ENCODE results near the gene LRRC2. TPM values are rescaled to one million over a fixed set of nuclear protein-coding genes. Genes with fewer than 3 reads are reported as not detected.

Gene LRRC2
- total and polyA plus RNA-seq, 9 of the 15 experiments (the other 6 are each of a cell fraction or from before 2014, with no cell fraction given), result 0.01 to 0.04 (median 0.03) TPM; not detected in 5

DNA sequence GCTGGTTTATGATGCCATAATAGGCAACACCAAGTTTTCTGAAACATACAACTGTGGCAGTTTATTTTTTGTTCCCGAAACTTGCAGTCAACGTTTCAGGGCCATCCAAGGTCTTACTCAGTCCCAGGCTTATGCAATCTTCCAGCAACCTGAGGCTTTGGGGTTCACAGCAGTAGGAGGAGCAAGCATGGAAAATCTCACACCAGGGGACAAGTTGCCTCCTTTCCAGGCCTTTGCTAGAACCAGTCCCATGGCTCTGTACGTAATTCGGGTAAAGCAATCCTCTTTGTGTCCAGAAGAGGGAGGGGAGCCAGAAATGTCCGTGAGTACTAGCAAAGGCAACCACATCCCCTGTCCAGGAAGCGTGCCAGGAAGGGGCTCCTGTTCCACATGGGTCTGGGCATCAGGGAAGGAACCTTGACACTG, 41.5 kb upstream of the LRRC2 start (continued):
- TF ChIP-seq, protein P1, sequence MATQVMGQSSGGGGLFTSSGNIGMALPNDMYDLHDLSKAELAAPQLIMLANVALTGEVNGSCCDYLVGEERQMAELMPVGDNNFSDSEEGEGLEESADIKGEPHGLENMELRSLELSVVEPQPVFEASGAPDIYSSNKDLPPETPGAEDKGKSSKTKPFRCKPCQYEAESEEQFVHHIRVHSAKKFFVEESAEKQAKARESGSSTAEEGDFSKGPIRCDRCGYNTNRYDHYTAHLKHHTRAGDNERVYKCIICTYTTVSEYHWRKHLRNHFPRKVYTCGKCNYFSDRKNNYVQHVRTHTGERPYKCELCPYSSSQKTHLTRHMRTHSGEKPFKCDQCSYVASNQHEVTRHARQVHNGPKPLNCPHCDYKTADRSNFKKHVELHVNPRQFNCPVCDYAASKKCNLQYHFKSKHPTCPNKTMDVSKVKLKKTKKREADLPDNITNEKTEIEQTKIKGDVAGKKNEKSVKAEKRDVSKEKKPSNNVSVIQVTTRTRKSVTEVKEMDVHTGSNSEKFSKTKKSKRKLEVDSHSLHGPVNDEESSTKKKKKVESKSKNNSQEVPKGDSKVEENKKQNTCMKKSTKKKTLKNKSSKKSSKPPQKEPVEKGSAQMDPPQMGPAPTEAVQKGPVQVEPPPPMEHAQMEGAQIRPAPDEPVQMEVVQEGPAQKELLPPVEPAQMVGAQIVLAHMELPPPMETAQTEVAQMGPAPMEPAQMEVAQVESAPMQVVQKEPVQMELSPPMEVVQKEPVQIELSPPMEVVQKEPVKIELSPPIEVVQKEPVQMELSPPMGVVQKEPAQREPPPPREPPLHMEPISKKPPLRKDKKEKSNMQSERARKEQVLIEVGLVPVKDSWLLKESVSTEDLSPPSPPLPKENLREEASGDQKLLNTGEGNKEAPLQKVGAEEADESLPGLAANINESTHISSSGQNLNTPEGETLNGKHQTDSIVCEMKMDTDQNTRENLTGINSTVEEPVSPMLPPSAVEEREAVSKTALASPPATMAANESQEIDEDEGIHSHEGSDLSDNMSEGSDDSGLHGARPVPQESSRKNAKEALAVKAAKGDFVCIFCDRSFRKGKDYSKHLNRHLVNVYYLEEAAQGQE (IDR thresholded peaks at IDR 0.05; ENCODE audit: borderline replicate concordance), result no peak; the same call in 1 of the 2 replicates
- TF ChIP-seq, protein P1 (CRISPR knock-in tag; IDR thresholded peaks at IDR 0.05; ENCODE audit: low read depth), result no peak
- no peak for TF ChIP-seq SAFB2 (IDR thresholded peaks at IDR 0.05; ENCODE audit: borderline replicate concordance, low read depth, low read length, severe bottlenecking)
- no peak for TF ChIP-seq HMGN3 (IDR thresholded peaks at IDR 0.05; ENCODE audit: borderline replicate concordance, extremely low read depth, insufficient read length, low read depth, low read length)
- TF ChIP-seq ZNF766 (CRISPR knock-in tag; conservative IDR thresholded peaks at IDR 0.05), result peak; percentile 62
- no peak for TF ChIP-seq SMAD3 (CRISPR knock-in tag; conservative IDR thresholded peaks at IDR 0.05)
- TF ChIP-seq ZNF347 (CRISPR knock-in tag; IDR thresholded peaks at IDR 0.05; ENCODE audit: low read depth), result no peak
- no peak for TF ChIP-seq BRCA1 (IDR thresholded peaks at IDR 0.05)
- no peak for TF ChIP-seq BRCA1 (CRISPR knock-in tag; IDR thresholded peaks at IDR 0.05)
- TF ChIP-seq MAFK (IDR thresholded peaks at IDR 0.05; ENCODE audit: low read length), result no peak
- no peak for TF ChIP-seq ZNF507 (tag; conservative IDR thresholded peaks at IDR 0.05)
- TF ChIP-seq, protein P2, sequence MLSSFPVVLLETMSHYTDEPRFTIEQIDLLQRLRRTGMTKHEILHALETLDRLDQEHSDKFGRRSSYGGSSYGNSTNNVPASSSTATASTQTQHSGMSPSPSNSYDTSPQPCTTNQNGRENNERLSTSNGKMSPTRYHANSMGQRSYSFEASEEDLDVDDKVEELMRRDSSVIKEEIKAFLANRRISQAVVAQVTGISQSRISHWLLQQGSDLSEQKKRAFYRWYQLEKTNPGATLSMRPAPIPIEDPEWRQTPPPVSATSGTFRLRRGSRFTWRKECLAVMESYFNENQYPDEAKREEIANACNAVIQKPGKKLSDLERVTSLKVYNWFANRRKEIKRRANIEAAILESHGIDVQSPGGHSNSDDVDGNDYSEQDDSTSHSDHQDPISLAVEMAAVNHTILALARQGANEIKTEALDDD (IDR thresholded peaks at IDR 0.05), result peak; percentile 61; the same call in 1 of the 2 replicates
- TF ChIP-seq, protein P3, sequence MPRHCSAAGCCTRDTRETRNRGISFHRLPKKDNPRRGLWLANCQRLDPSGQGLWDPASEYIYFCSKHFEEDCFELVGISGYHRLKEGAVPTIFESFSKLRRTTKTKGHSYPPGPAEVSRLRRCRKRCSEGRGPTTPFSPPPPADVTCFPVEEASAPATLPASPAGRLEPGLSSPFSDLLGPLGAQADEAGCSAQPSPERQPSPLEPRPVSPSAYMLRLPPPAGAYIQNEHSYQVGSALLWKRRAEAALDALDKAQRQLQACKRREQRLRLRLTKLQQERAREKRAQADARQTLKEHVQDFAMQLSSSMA (CRISPR knock-in tag; IDR thresholded peaks at IDR 0.05), result no peak
- TF ChIP-seq CAMTA2 (CRISPR knock-in tag; conservative IDR thresholded peaks at IDR 0.05), result no peak
- TF ChIP-seq, protein P4, sequence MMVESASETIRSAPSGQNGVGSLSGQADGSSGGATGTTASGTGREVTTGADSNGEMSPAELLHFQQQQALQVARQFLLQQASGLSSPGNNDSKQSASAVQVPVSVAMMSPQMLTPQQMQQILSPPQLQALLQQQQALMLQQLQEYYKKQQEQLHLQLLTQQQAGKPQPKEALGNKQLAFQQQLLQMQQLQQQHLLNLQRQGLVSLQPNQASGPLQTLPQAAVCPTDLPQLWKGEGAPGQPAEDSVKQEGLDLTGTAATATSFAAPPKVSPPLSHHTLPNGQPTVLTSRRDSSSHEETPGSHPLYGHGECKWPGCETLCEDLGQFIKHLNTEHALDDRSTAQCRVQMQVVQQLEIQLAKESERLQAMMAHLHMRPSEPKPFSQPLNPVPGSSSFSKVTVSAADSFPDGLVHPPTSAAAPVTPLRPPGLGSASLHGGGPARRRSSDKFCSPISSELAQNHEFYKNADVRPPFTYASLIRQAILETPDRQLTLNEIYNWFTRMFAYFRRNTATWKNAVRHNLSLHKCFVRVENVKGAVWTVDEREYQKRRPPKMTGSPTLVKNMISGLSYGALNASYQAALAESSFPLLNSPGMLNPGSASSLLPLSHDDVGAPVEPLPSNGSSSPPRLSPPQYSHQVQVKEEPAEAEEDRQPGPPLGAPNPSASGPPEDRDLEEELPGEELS (CRISPR knock-in tag; IDR thresholded peaks at IDR 0.05; ENCODE audit: borderline replicate concordance), result no peak
- TF ChIP-seq, protein P5, sequence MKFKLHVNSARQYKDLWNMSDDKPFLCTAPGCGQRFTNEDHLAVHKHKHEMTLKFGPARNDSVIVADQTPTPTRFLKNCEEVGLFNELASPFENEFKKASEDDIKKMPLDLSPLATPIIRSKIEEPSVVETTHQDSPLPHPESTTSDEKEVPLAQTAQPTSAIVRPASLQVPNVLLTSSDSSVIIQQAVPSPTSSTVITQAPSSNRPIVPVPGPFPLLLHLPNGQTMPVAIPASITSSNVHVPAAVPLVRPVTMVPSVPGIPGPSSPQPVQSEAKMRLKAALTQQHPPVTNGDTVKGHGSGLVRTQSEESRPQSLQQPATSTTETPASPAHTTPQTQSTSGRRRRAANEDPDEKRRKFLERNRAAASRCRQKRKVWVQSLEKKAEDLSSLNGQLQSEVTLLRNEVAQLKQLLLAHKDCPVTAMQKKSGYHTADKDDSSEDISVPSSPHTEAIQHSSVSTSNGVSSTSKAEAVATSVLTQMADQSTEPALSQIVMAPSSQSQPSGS (CRISPR knock-in tag; IDR thresholded peaks at IDR 0.05), result no peak
